H1 (cell line): ENCODE measurements around the gene SDR39U1. TPM values are rescaled to one million over a fixed set of nuclear protein-coding genes. Genes with fewer than 3 reads are reported as not detected.

Source experiments
- CTCF ChIA-PET: fragments of 300-600 bp; sonication (Branson Sonifier 250); formaldehyde crosslinking; loops from one replicate; lab custom pipeline; 2021; ENCODE audit not compliant: partially characterized antibody; lab: Charles Lee
- POLR2A ChIA-PET: fragments of 300-600 bp; sonication (Branson Sonifier 250); formaldehyde crosslinking; loops from one replicate; lab custom pipeline; 2021; ENCODE audit warnings: inconsistent platforms; ENCODE audit not compliant: partially characterized antibody; lab: Charles Lee
- DNase-seq, 2 experiments: peaks; one replicate each; pipeline versions ENCODE4 v3.0.0 to v3.0.0-alpha.2; 2010 to 2022; ENCODE audit warnings: low spot score in 2 of 2, low read depth in 1 of 2, mixed read lengths in 1 of 2
- FAIRE-seq: peaks from 2 replicates; lab custom pipeline; 2011; peaks lifted over from hg19 to GRCh38; lab: Jason Lieb, UNC
- H2AFZ ChIP-seq: 2 replicates; pipeline ENCODE4 v1.8.1; 2012; ENCODE audit warnings: low read length, inconsistent platforms
- H2AK5ac ChIP-seq: 2 replicates; pipeline ENCODE4 v1.6.1; 2013; ENCODE audit warnings: low read depth, low read length
- H2BK120ac ChIP-seq: replicated peaks from 2 replicates; pipeline ENCODE3; 2013; ENCODE audit warnings: low read depth, low read length, inconsistent platforms
- H2BK12ac ChIP-seq: 2 replicates; pipeline ENCODE4 v1.6.1; 2013; ENCODE audit warnings: low read depth, low read length
- H2BK15ac ChIP-seq: 2 replicates; pipeline ENCODE4 v1.6.1; 2013; ENCODE audit warnings: low read length
- H2BK20ac ChIP-seq: 2 replicates; pipeline ENCODE4 v1.6.1; 2013; ENCODE audit warnings: low read length
- H2BK5ac ChIP-seq: 2 replicates; pipeline ENCODE4 v1.6.1; 2013; ENCODE audit warnings: low read depth, low read length
- H3K14ac ChIP-seq: 2 replicates; pipeline ENCODE4 v1.6.1; 2013; ENCODE audit warnings: inconsistent platforms; ENCODE audit not compliant: insufficient read length
- H3K18ac ChIP-seq: 2 replicates; pipeline ENCODE4 v1.6.1; 2013; ENCODE audit warnings: low read length; ENCODE audit errors: extremely low read depth
- H3K23ac ChIP-seq: 2 replicates; pipeline ENCODE4 v1.6.1; 2013; ENCODE audit warnings: inconsistent platforms; ENCODE audit not compliant: insufficient read length
- H3K23me2 ChIP-seq: 2 replicates; pipeline ENCODE4 v1.6.1; 2013; ENCODE audit warnings: low read depth, low read length
- H3K27ac ChIP-seq: 2 replicates; pipeline ENCODE4 v1.6.1; 2011; ENCODE audit warnings: low read depth, low read length, inconsistent platforms
- H3K27me3 ChIP-seq, 4 experiments: replicated peaks in 1 of 4; 1 replicate in 1 of 4; 2 replicates in 3 of 4; pipeline versions ENCODE4 v1.6.1 to v1.8.1; 2011 to 2013; ENCODE audit warnings: low read length in 3 of 4, mild to moderate bottlenecking in 3 of 4, inconsistent platforms in 2 of 4, mixed read lengths in 2 of 4, moderate library complexity in 1 of 4; ENCODE audit not compliant: control insufficient read depth in 3 of 4, insufficient read depth in 3 of 4; ENCODE audit errors: extremely low read depth in 1 of 4
- H3K36me3 ChIP-seq, 4 experiments: 2 replicates each; pipeline versions ENCODE4 v1.6.1 to v1.8.1; 2011 to 2013; ENCODE audit warnings: mild to moderate bottlenecking in 4 of 4, low read length in 3 of 4, moderate library complexity in 2 of 4, control low read depth in 1 of 4, inconsistent platforms in 1 of 4; ENCODE audit not compliant: insufficient read depth in 4 of 4, control insufficient read depth in 2 of 4
- H3K4ac ChIP-seq: replicated peaks from 2 replicates; pipeline ENCODE3; 2013; ENCODE audit warnings: low read length, low read depth, mixed read lengths, inconsistent platforms; ENCODE audit not compliant: insufficient read length
- H3K4me1 ChIP-seq, 4 experiments: replicated peaks in 1 of 4; 1 replicate in 1 of 4; 2 replicates in 3 of 4; pipeline versions ENCODE4 v1.6.1 to v1.8.1; 2011 to 2013; ENCODE audit warnings: low read length in 3 of 4, inconsistent platforms in 2 of 4, mixed read lengths in 1 of 4; ENCODE audit not compliant: insufficient read depth in 4 of 4, control insufficient read depth in 3 of 4
- H3K4me2 ChIP-seq, 2 experiments: 2 replicates each; pipeline versions ENCODE4 v1.6.1 to v1.8.1; 2011 to 2013; ENCODE audit warnings: low read depth in 2 of 2, low read length in 2 of 2, control low read depth in 1 of 2, inconsistent platforms in 1 of 2, mild to moderate bottlenecking in 1 of 2; ENCODE audit not compliant: insufficient read depth in 1 of 2
- H3K4me3 ChIP-seq, 4 experiments: fragments of 200-600, 300-600 bp in 1 of 4; sonication (generic), shearing (Covaris generic), sonication (Bioruptor Twin) in 1 of 4; 2 replicates each; pipeline versions ENCODE4 v1.5.1 to v1.8.1; 2011 to 2016; ENCODE audit warnings: low read length in 4 of 4, low read depth in 3 of 4, control low read depth in 2 of 4, inconsistent platforms in 2 of 4, mild to moderate bottlenecking in 2 of 4, mixed read lengths in 1 of 4, moderate library complexity in 1 of 4; ENCODE audit not compliant: insufficient read depth in 2 of 4; ENCODE audit errors: extremely low read depth in 1 of 4
- H3K56ac ChIP-seq: replicated peaks from 2 replicates; pipeline ENCODE3; 2013; ENCODE audit warnings: low read depth, mild to moderate bottlenecking, mixed read lengths, low read length, inconsistent platforms; ENCODE audit not compliant: insufficient read length
- H3K79me1 ChIP-seq: 2 replicates; pipeline ENCODE4 v1.6.1; 2013; ENCODE audit warnings: low read depth, low read length, control low read depth
- H3K79me2 ChIP-seq, 2 experiments: 2 replicates each; pipeline versions ENCODE4 v1.6.1 to v1.8.1; 2012 to 2013; ENCODE audit warnings: low read length in 2 of 2, mild to moderate bottlenecking in 2 of 2, inconsistent platforms in 1 of 2; ENCODE audit not compliant: insufficient read depth in 2 of 2, control insufficient read depth in 1 of 2
- H3K9ac ChIP-seq, 4 experiments: replicated peaks in 1 of 4; 1 replicate in 1 of 4; 2 replicates in 3 of 4; pipeline versions ENCODE4 v1.6.1 to v1.8.1; 2011 to 2013; ENCODE audit warnings: low read depth in 3 of 4, low read length in 3 of 4, control low read depth in 2 of 4, mild to moderate bottlenecking in 2 of 4, moderate library complexity in 2 of 4, inconsistent platforms in 1 of 4; ENCODE audit errors: extremely low read depth in 1 of 4
- H3K9me3 ChIP-seq, 2 experiments: 2 replicates each; pipeline versions ENCODE4 v1.6.1 to v1.8.1; 2012 to 2013; ENCODE audit warnings: mild to moderate bottlenecking in 2 of 2, moderate library complexity in 2 of 2, control low read depth in 1 of 2, inconsistent platforms in 1 of 2, low read depth in 1 of 2, low read length in 1 of 2, mixed read lengths in 1 of 2; ENCODE audit not compliant: insufficient read depth in 2 of 2
- H4K20me1 ChIP-seq, 2 experiments: replicated peaks in 1 of 2; 2 replicates each; pipeline versions ENCODE3 to v1.8.1; 2011 to 2013; ENCODE audit warnings: inconsistent platforms in 2 of 2, low read length in 2 of 2, mild to moderate bottlenecking in 1 of 2; ENCODE audit not compliant: insufficient read depth in 2 of 2, control insufficient read depth in 1 of 2
- H4K5ac ChIP-seq: 2 replicates; pipeline ENCODE4 v1.6.1; 2013; ENCODE audit warnings: low read length, low read depth, mixed read lengths, inconsistent platforms; ENCODE audit not compliant: insufficient read length
- H4K8ac ChIP-seq: 2 replicates; pipeline ENCODE4 v1.8.0; 2013; ENCODE audit warnings: mild to moderate bottlenecking, moderate library complexity, low read length, inconsistent platforms; ENCODE audit not compliant: insufficient read depth; ENCODE audit errors: extremely low read depth
- H4K91ac ChIP-seq: replicated peaks from 2 replicates; pipeline ENCODE3; 2013; ENCODE audit warnings: low read length, mixed read lengths, inconsistent platforms; ENCODE audit not compliant: insufficient read length
- CREB1 ChIP-seq: IDR thresholded peaks from 2 replicates; pipeline ENCODE4 v1.6.1; 2012; ENCODE audit warnings: inconsistent platforms
- E2F6 ChIP-seq: IDR thresholded peaks from 2 replicates; pipeline ENCODE4 v1.6.1; 2012; ENCODE audit warnings: inconsistent platforms
- EGR1 ChIP-seq: IDR thresholded peaks from 2 replicates; pipeline ENCODE4 v1.6.1; 2011; ENCODE audit warnings: low read depth, low read length, borderline replicate concordance
- EP300 ChIP-seq, 2 experiments: IDR thresholded peaks; 1 replicate in 1 of 2; 2 replicates in 1 of 2; pipeline ENCODE4 v1.6.1; 2011 to 2012; ENCODE audit warnings: low read depth in 2 of 2, low read length in 2 of 2, mild to moderate bottlenecking in 2 of 2, borderline replicate concordance in 1 of 2, inconsistent platforms in 1 of 2, moderate library complexity in 1 of 2
- GTF2F1 ChIP-seq: IDR thresholded peaks from 2 replicates; pipeline ENCODE4 v1.6.1; 2012; ENCODE audit warnings: low read depth, low read length, improper control_type of control experiment, borderline replicate concordance
- KDM5A ChIP-seq: fragments of 200-600 bp; IDR thresholded peaks from 2 replicates; pipeline ENCODE4 v1.7.1; 2012; ENCODE audit warnings: mild to moderate bottlenecking, low read length, inconsistent platforms, mixed read lengths
- MAX ChIP-seq: IDR thresholded peaks from 2 replicates; pipeline ENCODE4 v1.6.1; 2012; ENCODE audit warnings: inconsistent platforms
- POLR2AphosphoS5 ChIP-seq: IDR thresholded peaks from 2 replicates; pipeline ENCODE4 v1.6.1; 2011; ENCODE audit warnings: low read depth, low read length
- RFX5 ChIP-seq: IDR thresholded peaks from 2 replicates; pipeline ENCODE4 v1.6.1; 2011; ENCODE audit warnings: low read depth, low read length, improper control_type of control experiment, borderline replicate concordance
- RXRA ChIP-seq: IDR thresholded peaks from 2 replicates; pipeline ENCODE4 v1.6.1; 2011; ENCODE audit warnings: low read depth, mild to moderate bottlenecking, low read length, moderate library complexity; ENCODE audit not compliant: insufficient read depth
- SIRT6 ChIP-seq: IDR thresholded peaks from one replicate; pipeline ENCODE4 v1.7.1; 2012; ENCODE audit warnings: low read length, inconsistent platforms
- SUZ12 ChIP-seq: fragments of 200-600 bp; sonication (generic); IDR thresholded peaks from 2 replicates; pipeline ENCODE4 v1.6.1; 2012; ENCODE audit warnings: mild to moderate bottlenecking, inconsistent platforms, low read length, moderate library complexity, mixed read lengths
- TAF7 ChIP-seq: optimal IDR thresholded peaks from 2 replicates; pipeline ENCODE3; 2011; ENCODE audit warnings: low read depth, mild to moderate bottlenecking, inconsistent platforms, low read length, moderate library complexity, borderline replicate concordance
- WGBS, 2 experiments: shearing (Covaris generic) in 1 of 2; methylation state at CpG; one replicate each; pipeline versions ENCODE4 v1.1.6 to v1.1.7; 2013 to 2015; ENCODE audit warnings: low lambda C conversion rate in 2 of 2, mixed read lengths in 2 of 2, inconsistent platforms in 1 of 2, low coverage in 1 of 2, missing lambda C conversion rate in 1 of 2; ENCODE audit not compliant: insufficient replicate concordance in 2 of 2, insufficient coverage in 1 of 2, insufficient read length in 1 of 2; ENCODE audit errors: extremely low coverage in 1 of 2, missing lambda C conversion rate in 1 of 2; 5-methylcytosine and 5-hydroxymethylcytosine counted together
- polyA plus RNA-seq, 7 experiments: library from polyadenylated mRNA; depleted of rRNA in 3 of 7; stranded (reverse) in 5 of 7; unstranded in 2 of 7; fragments of >200 nt in 5 of 7; fragments of 200-250 nt in 2 of 7; gene quantifications; 1 replicate in 5 of 7; 2 replicates in 1 of 7; 4 replicates in 1 of 7; pipeline versions ENCODE4 v1.2.1 to v1.2.3, GENCODE V29; 2011 to 2013; ENCODE audit warnings: missing spikeins in 2 of 7, mixed read lengths in 2 of 7
- total RNA-seq: library from RNA; stranded (reverse); fragmentation: NEBNext Ultra II Directional; extraction: Animal tissue kit (Norgen Biotek cat#: 25700); gene quantifications from 2 replicates; pipeline ENCODE4 v1.2.1, GENCODE V29; 2021

Gene SDR39U1
- total and polyA plus RNA-seq, 2 of the 8 experiments (the other 6 are each of a cell fraction or from before 2014, with no cell fraction given) = 46.7 to 98.8 TPM

- Histone ChIP-seq H3K27me3 (0 out of 7 replicates have a peak, but pooled peaks cover 0 to 2% (median 0%) of the 10 kb centered on the region in 4 experiments), H3K36me3 (no peaks in the 10 kb centered on the region; a peak in 2 of 8 replicates), H4K91ac (no peak overlapping the region), H3K23me2 (peaks cover 2% of the 10 kb centered on the region; the same call in 1 of the 2 replicates), H3K23ac (no peak overlapping the region), H3K4me1 (peaks cover 0 to 4% (median 2%) of the 10 kb centered on the region in 4 experiments; a peak in 3 of 7 replicates), H4K8ac (no peak overlapping the region), H2BK15ac (no peak overlapping the region), H3K27ac (no peak overlapping the region), H3K4me2 (no peak overlapping the region), H2AK5ac (no peak overlapping the region), H2AFZ (no peak overlapping the region), H3K79me1 (peaks cover 3% of the 10 kb centered on the region; the same call in 1 of the 2 replicates), H3K9me3 (no peaks in the 10 kb centered on the region), H3K4ac (no peak overlapping the region), H3K18ac (no peak overlapping the region), H3K4me3 (no peak overlapping the region), H2BK5ac (no peak overlapping the region), H2BK20ac (no peak overlapping the region), H3K79me2 (no peaks in the 10 kb centered on the region), H3K14ac (no peak overlapping the region), H2BK120ac (no peak overlapping the region), H2BK12ac (no peak overlapping the region), H3K56ac (no peak overlapping the region), H3K9ac (no peak overlapping the region), H4K5ac (no peak overlapping the region), H4K20me1 (peaks cover 0 to 2% of the 10 kb centered on the region in 2 experiments)
- POLR2A ChIA-PET = interaction anchor here (1.2 to 5.0 kb wide), 5 partner anchors 8 to 33 kb away, joined by 3 to 25 read pairs (median 4); partner anchors contain the start of genes CBLN3, KHNYN and NYNRIN
- FAIRE-seq (no peak), DNase-seq (no peak)
- CTCF ChIA-PET = interaction anchor here (0.6 to 10.7 kb wide), 15 partner anchors 10 to 98 kb away, joined by 3 to 67 read pairs (median 6); partner anchors contain the start of genes ADCY4, CIDEB and NFATC4
- 87% methylated on average over 6 of the region's 6 CpGs; no CpG with 5 or more reads in 1 of the 2 experiments for WGBS, 2 experiments
- TF ChIP-seq TAF7 = no peak
- TF ChIP-seq GTF2F1 = no peak
- TF ChIP-seq SIRT6 = no peak
- TF ChIP-seq SUZ12 = no peak
- TF ChIP-seq KDM5A = no peak
- TF ChIP-seq E2F6 = no peak
- no peak for TF ChIP-seq EGR1
- no peak for TF ChIP-seq CREB1
- no peak for TF ChIP-seq POLR2AphosphoS5
- TF ChIP-seq RXRA = no peak
- no peak for TF ChIP-seq EP300 (IDR thresholded peaks at IDR 0.05; ENCODE audit: borderline replicate concordance in 1 of 2, low read depth in 2 of 2, low read length in 2 of 2)
- no peak for TF ChIP-seq MAX
- no peak for TF ChIP-seq RFX5
Measured at GRCh38 chr14:24406416-24406815, 36.2 kb downstream of the SDR39U1 start.
